ENCODE results near the gene DOHH.
A peak's percentile ranks its signal among the peaks of the same experiment; 100 is the strongest.
"Not testable (repeated sequence)": the region's sequence is repeated elsewhere in the genome, so short reads cannot be mapped to it uniquely, and the experiment has no call there.

DOHH gene

DNA sequence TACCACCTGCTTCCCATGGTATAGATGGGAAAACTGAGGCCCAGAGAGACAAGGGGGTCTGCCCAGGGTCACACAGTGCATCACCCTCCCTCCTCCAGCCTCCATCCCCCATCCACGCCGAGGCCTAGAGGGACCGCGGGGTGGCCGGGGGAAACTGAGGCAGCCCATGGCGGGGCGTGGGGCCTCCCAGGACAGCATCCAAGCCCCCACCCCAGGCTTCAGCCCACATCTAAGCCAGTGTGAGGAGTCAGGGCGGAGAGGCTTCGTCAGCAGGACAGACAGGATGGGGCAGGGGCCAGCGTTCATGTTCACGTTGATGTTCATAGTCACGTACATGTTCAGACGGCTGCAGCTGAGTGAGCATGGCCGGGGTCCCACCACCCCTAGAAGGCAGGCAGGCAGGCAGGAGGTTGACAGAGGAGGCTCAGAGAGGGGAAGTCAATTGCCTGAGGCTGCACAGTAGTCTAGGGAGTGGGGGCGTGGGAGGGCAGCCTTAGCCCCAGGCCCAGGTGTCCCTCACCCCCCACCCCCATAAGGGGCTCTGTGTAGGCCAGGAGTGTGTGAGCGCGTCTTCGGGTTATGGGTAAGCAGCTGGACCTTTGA is 43.4 kb downstream of the DOHH start:
- DNase-seq, result no peak

DNA sequence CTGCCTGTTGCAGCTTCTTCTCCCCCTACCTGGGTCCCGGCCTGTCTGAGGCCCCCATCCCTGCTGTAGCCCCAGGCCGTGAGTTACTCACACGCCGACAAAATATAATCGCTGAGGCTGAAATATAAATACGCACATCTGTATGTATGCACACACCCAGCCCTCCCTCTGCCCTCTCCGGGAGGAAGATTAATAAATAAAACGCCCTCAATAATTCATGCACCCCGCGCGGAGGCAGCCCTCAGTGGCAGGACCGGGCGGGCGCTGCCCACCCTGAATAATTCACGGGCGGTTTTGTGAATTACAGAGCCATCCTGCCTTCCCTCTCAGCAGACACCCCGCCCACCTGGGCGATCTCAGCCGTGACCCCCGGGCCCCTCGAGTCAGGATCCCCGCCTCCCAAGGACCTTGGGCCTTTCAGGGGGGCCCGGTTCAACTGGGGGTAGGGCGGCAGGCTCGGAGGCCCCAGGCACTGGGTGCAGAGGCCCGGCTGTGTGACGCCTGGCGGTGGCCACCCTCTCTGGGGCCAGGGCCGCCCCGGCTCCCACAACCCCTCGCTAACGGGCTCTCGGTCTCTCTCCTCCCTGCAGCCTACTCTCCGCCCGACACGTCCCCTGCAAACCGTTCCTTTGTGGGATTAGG is 44.4 kb downstream of the DOHH start:
- no peak for DNase-seq

DNA sequence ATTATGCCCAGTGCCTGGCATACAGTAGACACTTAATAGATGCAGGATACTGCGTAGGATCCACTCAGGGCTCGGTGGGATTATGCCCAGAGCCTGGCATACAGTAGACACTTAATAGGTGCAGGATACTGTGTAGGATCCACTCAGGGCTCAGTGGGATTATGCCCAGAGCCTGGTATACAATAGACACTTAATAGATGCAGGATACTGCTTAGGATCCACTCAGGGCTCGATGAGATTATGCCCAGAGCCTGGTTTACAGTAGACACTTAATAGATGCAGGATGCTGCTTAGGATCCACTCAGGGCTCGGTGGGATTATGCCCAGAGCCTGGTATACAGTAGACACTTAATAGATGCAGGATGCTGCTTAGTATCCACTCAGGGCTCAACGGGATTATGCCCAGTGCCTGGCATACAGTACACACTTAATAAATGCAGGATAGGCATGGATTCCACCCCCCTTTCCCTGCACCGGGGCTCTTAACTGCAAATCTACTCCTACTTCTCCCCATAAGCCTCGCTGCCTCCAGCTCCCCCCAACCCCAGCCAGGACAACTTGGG is 45.0 kb downstream of the DOHH start:
- no peak for DNase-seq

DNA sequence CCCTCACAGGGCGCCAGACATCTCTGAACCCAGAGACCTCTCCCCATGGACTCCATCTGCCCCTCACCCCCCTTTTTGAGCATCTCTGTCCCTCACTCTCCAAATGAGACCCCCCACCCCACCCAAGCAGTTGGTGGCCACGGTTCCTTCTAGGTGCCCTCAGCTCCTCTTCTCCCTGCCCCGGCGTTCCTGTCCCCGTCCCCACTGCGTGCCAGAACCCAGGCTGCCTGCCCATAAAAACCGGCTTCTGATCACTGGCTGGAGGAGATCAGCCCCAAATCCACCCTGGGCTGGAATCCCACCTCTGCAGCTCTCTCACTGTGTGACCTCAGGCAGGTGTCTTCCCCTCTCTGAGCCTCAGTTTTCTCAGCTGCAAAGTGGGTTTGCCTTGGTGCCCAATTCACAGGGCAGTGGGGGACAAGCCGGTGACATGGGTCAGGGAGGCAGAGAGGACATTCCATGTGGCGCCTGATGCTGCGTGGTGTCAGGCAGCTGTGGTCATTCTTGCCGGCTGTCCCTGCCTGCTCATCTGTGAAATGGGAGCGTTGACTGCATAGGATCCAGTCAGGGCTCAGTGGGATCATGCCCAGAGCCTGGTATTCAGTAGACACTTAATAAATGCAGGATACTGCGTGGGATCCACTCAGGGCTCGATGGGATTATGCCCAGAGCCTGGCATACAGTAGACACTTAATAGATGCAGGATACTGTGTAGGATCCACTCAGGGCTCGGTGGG is 45.6 kb downstream of the DOHH start:
- DNase-seq, result no peak

DNA sequence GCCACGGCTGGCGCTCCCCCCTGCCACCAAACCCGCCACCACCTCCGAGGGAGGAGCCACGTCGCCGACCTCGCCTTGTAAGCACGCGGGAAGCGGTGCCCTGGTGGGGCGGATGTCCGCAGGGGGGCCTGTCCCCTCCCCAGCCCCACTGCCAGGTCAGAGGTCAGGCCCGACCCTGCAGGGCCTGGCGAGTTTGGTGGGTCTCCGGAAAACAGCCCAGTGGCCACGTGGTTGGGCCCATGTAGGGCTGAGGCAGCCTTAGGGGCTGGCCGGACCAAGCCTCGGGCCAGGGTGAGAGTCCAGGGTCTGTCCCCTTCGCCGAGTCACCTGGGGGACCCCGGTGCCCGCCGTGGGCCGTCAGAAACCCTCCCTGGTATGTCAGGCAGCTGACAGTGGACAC is 46.6 kb downstream of the DOHH start:
- DNase-seq, result no peak

DNA sequence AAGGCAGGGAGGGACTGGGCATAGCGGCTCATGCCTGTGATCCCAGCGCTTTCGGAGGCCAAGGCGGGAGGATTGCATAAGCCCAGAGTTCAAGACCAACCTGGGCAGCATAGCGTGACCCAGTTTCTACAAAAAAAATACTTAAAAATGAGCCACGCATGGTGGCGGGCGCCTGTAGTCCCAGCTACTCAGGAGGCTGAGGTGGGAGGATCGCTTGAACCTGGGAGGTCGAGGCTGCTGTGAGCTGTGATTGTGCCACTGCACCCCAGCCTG is 47.6 kb downstream of the DOHH start:
- not testable (repeated sequence) for DNase-seq

DNA sequence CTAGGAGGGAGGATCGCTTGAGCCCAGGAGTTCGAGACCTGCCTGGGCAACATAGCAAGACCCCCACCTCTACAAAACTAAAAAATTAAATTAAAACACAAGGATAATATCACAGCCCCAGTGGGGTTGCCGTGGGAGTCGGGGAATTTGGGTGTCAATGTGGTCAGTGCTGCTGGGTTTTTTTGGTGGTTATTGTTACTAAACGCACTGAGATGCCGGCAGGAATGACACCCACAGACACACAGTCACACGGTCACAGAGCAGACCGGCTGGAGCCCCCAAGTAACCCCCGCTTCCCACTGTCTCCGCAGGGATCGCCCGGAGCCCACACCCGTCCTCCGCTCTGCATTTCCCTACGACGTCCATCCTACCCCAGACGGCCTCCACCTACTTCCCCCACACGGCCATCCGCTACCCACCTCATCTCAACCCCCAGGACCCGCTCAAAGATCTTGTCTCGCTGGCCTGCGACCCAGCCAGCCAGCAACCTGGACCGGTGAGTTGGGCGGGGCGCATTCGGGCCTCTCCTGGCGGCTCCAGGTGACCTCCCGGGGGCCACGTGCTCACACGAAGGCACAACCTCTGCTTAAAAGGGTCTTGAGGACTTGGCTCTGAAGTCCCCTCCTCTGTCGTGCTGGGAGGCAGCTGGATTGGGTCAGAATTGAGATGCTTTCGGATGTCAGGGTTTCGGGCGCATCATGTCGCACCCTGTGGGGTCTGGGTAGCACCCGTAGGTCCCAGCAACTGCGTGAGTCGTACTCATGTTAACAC is 48.1 kb downstream of the DOHH start:
- no peak for DNase-seq

DNA sequence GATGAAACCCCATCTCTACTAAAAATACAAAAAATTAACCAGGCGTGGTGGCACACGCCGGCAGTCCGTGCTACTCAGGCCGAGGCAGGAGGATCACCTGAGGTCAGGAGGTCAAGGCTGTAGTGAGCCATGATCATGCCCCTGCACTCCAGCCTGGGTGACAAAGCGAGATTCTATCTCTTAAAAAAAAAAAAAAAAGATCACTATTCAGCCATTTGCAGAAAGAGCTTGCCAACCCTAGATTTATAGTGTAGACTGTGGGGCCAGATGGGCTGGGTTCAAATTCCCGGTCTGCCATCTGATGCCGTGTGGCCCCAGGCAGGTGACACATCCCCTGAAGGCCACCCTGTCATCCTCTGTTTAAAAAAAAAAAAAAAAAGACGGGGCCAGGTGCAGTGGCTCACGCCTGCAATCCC is 49.0 kb downstream of the DOHH start:
- no peak for DNase-seq

DNA sequence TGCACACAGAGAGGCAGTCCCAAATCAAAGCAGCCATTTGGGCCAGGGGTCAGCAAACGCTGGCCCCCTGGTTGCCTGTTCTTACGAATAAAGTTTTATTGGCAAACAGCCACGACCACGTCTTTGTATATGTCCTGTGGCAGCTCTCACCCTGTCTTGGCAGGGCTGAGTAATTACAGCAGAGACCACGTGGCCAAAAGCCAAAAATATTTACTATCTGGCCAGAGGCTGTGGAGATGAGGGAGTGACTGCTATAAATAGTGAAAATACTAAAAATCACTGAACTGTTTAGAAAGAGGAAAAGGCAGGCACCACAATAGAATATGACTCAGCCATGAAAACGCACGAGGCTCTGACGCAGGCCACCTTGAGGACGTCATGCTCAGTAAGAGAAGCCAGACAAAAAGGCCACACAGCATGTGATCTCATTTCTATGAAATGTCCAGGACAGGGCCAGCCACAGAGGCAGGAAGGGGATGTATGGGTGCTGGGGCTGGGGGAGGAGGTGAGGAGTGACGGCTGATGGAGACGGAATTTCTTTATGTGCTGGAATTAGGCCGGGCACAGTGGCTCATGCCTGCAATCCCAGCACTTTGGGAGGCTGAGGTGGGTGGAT is 49.6 kb downstream of the DOHH start:
- peak; percentile 26 for DNase-seq

DNA sequence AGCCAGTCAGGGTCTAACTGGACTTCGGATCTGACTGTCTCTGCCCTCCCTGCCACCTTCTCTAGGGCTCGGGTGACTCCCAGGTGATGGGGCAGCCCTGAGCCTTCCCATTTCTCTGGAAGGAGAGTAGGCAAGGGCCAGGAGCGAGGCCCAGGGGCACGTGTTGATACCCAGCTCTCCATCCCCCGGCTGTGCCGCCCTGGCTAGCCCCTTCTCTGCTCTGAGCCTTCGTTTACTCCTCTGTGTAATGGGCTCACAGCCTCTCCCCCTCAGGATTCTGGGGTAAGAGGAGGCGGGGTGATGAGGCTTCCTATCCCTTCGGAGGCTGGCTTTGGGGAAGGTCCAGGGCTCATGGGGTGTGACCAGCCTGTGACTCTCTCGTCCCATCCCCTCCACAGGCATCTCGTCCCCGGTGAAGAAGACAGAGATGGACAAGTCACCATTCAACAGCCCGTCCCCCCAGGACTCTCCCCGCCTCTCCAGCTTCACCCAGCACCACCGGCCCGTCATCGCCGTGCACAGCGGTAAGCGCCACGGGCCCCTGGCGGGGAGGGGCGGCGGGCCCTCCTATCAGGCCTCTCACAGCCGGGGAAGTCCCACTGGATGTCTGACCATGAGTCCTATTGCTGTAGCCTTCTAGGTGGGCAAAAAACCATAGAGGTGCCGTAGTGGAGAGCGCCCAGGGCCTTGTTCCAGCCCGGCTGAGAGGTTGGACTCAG is 51.7 kb downstream of the DOHH start:
- no peak for DNase-seq

DNA sequence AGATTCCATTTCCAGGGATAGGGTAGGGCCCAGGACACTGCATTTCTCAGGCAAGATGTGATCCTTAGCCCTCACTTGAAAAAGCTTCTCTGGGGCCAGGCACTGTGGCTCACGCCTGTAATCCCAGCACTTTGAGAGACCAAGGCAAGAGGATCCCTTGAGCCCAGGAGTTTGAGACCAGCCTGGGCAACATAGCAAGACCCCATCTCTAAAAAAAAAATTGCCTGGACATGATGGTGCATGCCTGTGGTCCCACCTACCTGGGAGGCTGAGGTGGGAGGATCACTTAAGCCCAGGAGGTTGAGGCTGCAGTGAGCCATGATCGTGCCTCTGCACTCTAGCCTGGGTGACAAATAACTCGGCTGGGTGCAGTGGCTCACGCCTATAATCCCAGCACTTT is 53.8 kb downstream of the DOHH start:
- not testable (repeated sequence) for DNase-seq

DNA sequence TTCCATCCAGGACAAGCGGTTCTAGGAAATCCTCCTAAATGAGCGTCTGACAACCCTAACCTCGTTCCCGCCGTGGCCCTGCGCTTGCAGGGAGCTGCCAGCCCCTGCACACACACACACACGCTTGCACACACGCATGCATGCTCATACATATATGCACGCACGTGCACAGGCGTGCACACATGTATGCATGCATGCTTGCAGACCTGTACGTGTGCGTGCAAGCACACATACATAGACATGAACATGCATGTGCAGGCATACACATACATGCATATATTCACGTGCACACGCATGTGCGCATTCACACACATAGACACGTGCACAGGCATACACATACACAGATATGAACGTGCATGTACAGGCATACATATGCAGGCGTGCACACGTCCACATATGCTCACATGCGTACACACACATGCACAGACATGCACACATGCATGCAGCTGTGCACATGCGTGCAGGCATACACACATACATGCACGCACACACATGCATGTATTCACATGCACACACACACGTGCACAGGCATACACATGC is 55.7 kb downstream of the DOHH start:
- no peak for DNase-seq

DNA sequence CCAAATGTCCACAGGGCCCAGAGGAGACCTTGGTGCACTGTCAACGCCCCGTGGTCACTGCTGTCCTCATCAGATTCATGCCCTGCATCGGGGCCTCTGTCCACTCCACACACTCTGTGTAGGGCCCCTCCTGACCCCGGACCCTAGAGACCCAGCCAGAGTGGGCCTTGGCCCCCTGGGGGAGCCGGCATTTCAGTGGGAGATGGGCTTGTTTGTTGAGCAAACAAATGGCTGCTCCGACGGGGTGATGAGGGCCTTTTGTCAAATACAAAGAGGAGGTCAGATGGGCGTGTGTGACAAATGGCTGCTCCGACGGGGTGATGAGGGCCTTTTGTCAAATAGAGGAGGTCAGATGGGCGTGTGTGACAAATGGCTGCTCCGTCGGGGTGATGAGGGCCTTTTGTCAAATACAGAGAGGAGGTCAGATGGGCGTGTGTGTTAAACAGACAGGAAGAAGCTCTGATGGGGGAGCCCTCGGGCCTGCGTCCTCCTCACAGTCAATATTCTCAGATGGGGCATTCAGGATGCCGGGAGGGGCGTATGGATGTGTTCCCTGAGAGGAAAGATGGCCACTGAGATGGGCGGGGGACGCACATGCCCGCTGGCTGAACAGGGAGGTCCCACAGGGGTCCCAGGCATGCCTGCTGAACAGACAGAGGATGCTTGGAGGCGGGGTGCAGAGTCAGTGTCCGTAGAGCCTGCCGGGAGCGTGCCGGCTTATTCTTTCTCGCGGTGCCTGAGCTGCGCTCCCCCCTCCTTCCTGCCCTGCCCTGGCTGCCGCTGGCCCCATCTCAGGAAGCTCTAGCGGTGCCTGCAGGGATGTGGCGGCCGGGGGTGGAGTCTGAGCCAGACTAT is 56.4 kb downstream of the DOHH start:
- no peak for DNase-seq

DNA sequence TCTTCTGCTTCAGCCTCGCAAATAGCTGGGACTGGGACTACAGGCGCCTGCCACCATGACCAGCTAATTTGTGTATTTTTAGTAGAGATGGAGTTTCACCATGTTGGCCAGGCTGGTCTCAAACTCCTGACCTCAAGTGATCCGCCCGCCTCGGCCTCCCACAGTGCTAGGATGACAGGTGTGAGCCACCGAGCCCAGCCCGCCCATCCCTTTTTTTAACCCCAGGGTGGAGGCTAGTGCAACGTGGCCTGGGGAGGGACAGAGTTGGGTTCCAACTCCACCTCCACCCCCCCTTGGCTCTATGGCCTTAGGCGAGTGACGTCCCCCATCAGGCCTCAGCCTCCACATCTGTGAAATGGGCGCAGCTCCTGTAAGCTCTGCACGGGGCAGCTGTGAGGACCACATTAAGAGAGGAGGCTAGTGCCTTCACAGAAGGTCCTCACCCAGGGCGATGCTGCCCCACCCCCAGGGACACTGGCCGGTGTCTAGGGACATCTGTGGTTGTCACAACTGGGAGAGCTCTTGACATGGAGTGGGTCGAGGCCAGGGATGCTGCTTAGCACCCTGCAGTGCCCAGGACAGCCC is 57.9 kb downstream of the DOHH start:
- DNase-seq, result no peak

DNA sequence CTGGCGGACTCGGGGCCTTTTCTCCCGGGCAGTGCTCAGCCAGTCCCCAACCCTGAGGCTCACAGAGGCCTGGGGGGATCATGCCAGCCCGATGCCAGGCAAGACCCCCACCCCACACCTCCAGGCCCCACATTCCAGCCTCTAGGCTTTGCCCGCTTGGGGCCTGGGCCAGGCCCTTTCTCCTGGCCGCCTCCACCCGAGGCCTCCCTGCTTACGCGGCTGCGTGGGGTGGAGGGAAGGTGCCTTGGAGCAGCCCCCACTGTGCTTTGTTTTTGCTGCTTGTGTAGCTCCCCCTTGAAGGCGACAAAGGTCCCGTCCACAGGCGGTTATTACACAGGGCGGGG is 58.5 kb downstream of the DOHH start:
- no peak for DNase-seq

DNA sequence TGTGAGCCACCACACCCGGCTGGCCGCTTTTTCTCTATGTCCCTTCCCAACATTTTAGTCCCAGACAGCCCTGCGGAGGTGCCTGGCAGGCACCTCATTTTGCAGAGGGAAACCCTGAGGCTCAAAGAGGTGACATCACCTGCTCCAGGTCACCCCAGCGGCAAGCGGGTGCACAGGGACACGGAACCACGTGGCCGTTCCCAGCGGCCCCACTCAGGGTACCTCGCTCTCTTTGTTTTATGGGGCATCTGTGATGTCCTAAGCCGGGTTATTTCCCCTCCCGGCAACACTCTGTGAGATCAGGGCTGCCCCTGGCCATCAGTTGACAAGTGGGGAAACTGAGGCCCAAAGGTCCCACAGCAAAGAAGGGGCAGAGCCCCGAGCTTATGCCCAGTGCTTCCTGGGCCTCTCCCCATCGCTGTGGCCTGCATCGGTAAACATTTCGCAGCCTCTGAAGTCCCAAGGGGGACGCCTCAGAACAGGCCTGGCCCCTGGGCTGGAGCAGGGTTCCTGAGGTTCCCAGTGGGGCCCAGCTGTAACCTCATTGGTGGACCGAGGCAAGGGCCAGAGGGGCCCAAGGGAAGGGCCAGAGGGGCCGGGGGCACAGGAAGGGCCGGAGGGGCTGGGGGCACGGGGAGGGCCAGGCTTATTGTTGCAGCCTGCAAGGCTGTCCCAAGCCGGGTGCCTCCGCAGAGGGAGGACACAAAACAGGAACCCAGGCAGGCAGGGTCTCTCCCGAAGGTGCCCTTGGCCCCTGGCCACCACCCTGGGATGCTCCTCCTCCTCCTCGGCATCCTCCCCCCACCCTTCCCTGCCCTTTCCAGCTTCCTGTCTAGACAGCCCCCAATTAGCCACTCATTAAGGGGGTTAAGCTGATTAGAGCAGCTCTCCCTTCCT is 59.1 kb downstream of the DOHH start:
- no peak for DNase-seq

Data from SIG-M5 (cell line).